H1 (cell line): Measurements from ENCODE around the gene CCDC14. TPM values are rescaled to one million over a fixed set of nuclear protein-coding genes. Genes with fewer than 3 reads are reported as not detected.
A peak's percentile ranks its signal among the peaks of the same experiment; 100 is the strongest.

Source experiments
- ASH2L ChIP-seq: fragments of 200-600, 300-600 bp; sonication (generic); IDR thresholded peaks from one replicate; pipeline ENCODE4 v1.7.1; 2017; ENCODE audit warnings: low read length
- CHD2 ChIP-seq: IDR thresholded peaks from 2 replicates; pipeline ENCODE4 v1.6.1; 2012; ENCODE audit warnings: low read length, improper control_type of control experiment
- CHD7 ChIP-seq: fragments of 300-600 bp; sonication (generic); IDR thresholded peaks from 2 replicates; pipeline ENCODE4 v1.7.1; 2012; ENCODE audit warnings: low read length, moderate library complexity, mild to moderate bottlenecking, inconsistent platforms; ENCODE audit not compliant: insufficient replicate concordance
- EP300 ChIP-seq, 2 experiments: IDR thresholded peaks; 1 replicate in 1 of 2; 2 replicates in 1 of 2; pipeline ENCODE4 v1.6.1; 2011 to 2012; ENCODE audit warnings: low read depth in 2 of 2, low read length in 2 of 2, mild to moderate bottlenecking in 2 of 2, borderline replicate concordance in 1 of 2, inconsistent platforms in 1 of 2, moderate library complexity in 1 of 2
- JUN ChIP-seq: IDR thresholded peaks from 2 replicates; pipeline ENCODE4 v1.6.1; 2011; ENCODE audit warnings: low read depth, mild to moderate bottlenecking, improper control_type of control experiment, low read length
- PHF8 ChIP-seq: fragments of 200-600 bp; sonication (generic); conservative IDR thresholded peaks from 2 replicates; pipeline ENCODE4 v1.7.1; 2012; ENCODE audit warnings: low read depth, mild to moderate bottlenecking, inconsistent platforms, low read length, moderate library complexity
- RNF2 ChIP-seq: fragments of 200-900, 300-1000 bp; sonication (generic); IDR thresholded peaks from 2 replicates; pipeline ENCODE4 v1.7.1; 2016; ENCODE audit warnings: borderline replicate concordance, low read depth, mild to moderate bottlenecking, antibody characterized with exemption, low read length; ENCODE audit not compliant: poor library complexity, severe bottlenecking; ENCODE audit errors: missing control alignments
- TAF1 ChIP-seq: IDR thresholded peaks from 2 replicates; pipeline ENCODE4 v1.6.1; 2011; ENCODE audit warnings: mild to moderate bottlenecking, low read depth, low read length
- USF2 ChIP-seq: IDR thresholded peaks from 2 replicates; pipeline ENCODE4 v1.6.1; 2011; ENCODE audit warnings: low read length, improper control_type of control experiment
- polyA plus RNA-seq, 7 experiments: library from polyadenylated mRNA; depleted of rRNA in 3 of 7; stranded (reverse) in 5 of 7; unstranded in 2 of 7; fragments of >200 nt in 5 of 7; fragments of 200-250 nt in 2 of 7; gene quantifications; 1 replicate in 5 of 7; 2 replicates in 1 of 7; 4 replicates in 1 of 7; pipeline versions ENCODE4 v1.2.1 to v1.2.3, GENCODE V29; 2011 to 2013; ENCODE audit warnings: missing spikeins in 2 of 7, mixed read lengths in 2 of 7
- total RNA-seq: library from RNA; stranded (reverse); fragmentation: NEBNext Ultra II Directional; extraction: Animal tissue kit (Norgen Biotek cat#: 25700); gene quantifications from 2 replicates; pipeline ENCODE4 v1.2.1, GENCODE V29; 2021

Gene CCDC14
- total and polyA plus RNA-seq, 2 of the 8 experiments (the other 6 are each of a cell fraction or from before 2014, with no cell fraction given) = 53.6 to 95.7 TPM

- no peak for TF ChIP-seq RNF2
- TF ChIP-seq JUN = no peak
- TF ChIP-seq TAF1 = peak; percentile 95
- TF ChIP-seq USF2 = no peak
- TF ChIP-seq ASH2L = peak; percentile 99
- TF ChIP-seq EP300 (IDR thresholded peaks at IDR 0.05; ENCODE audit: borderline replicate concordance in 1 of 2, low read depth in 2 of 2, low read length in 2 of 2) = no peak
- no peak for TF ChIP-seq CHD7
- TF ChIP-seq PHF8 = peak; percentile 92
- TF ChIP-seq CHD2 = no peak
Observed at GRCh38 chr3:123960781-123961507, at the start of gene CCDC14 (continued).
